ENCODE data around the gene UFM1.

GRCh38 chr13:38309397-38309796 is 40.3 kb upstream of the UFM1 start:
- no peak for TF ChIP-seq CTCF (IDR thresholded peaks at IDR 0.05)
- no peak for TF ChIP-seq POLR2A (IDR thresholded peaks at IDR 0.05)
